Endodermal cell (in vitro differentiated cells): Measurements from ENCODE around the gene CERS1. TPM values are rescaled to one million over a fixed set of nuclear protein-coding genes. Genes with fewer than 3 reads are reported as not detected.
A peak's percentile ranks its signal among the peaks of the same experiment; 100 is the strongest.

Experiments
- DNase-seq: peaks from one replicate; pipeline ENCODE4 v3.0.0-alpha.2; 2017
- H3K27ac ChIP-seq: 2 replicates; pipeline ENCODE4 v1.5.1; 2013; ENCODE audit warnings: mild to moderate bottlenecking, low read depth, low read length, moderate library complexity
- H3K27me3 ChIP-seq: 2 replicates; pipeline ENCODE4 v1.6.1; 2013; ENCODE audit warnings: mild to moderate bottlenecking, low read length, moderate library complexity; ENCODE audit not compliant: insufficient read depth, control insufficient read depth, poor library complexity, severe bottlenecking
- H3K36me3 ChIP-seq: 2 replicates; pipeline ENCODE4 v1.7.0; 2013; ENCODE audit warnings: mild to moderate bottlenecking, low read length, moderate library complexity; ENCODE audit not compliant: control insufficient read depth, insufficient read depth
- H3K4me1 ChIP-seq: one replicate; pipeline ENCODE4 v1.7.0; 2013; ENCODE audit warnings: low read length; ENCODE audit not compliant: control insufficient read depth, insufficient read depth
- H3K4me3 ChIP-seq: 2 replicates; pipeline ENCODE4 v1.5.1; 2013; ENCODE audit warnings: mild to moderate bottlenecking, low read length, moderate library complexity
- H3K9ac ChIP-seq: 2 replicates; pipeline ENCODE4 v1.6.1; 2013; ENCODE audit warnings: mild to moderate bottlenecking, low read length, moderate library complexity; ENCODE audit not compliant: poor library complexity, severe bottlenecking; ENCODE audit errors: extremely low read depth
- H3K9me3 ChIP-seq: 2 replicates; pipeline ENCODE4 v1.6.1; 2013; ENCODE audit warnings: mild to moderate bottlenecking, low read length, moderate library complexity; ENCODE audit not compliant: control insufficient read depth
- H3K27ac Mint-ChIP-seq: 2 replicates; pipeline ENCODE4 v1.8.0; 2020; ENCODE audit warnings: mixed read lengths
- H3K27me3 Mint-ChIP-seq: 2 replicates; pipeline ENCODE4 v1.8.0; 2021; ENCODE audit warnings: mild to moderate bottlenecking, mixed read lengths; ENCODE audit not compliant: insufficient read depth
- H3K36me3 Mint-ChIP-seq: 2 replicates; pipeline ENCODE4 v1.8.0; 2020; ENCODE audit warnings: low read depth, mixed read lengths
- H3K4me1 Mint-ChIP-seq: 2 replicates; pipeline ENCODE4 v1.8.0; 2020; ENCODE audit warnings: mixed read lengths
- H3K4me3 Mint-ChIP-seq: 2 replicates; pipeline ENCODE4 v1.8.0; 2020; ENCODE audit warnings: mild to moderate bottlenecking, moderate library complexity, mixed read lengths
- H3K9me3 Mint-ChIP-seq: 2 replicates; pipeline ENCODE4 v1.8.0; 2020; ENCODE audit warnings: mild to moderate bottlenecking, mixed read lengths
- CTCF ChIP-seq: fragments of 200-600 bp; sonication (generic); conservative IDR thresholded peaks from 2 replicates; pipeline ENCODE4 v1.5.0; 2021; ENCODE audit warnings: antibody characterized with exemption, mild to moderate bottlenecking
- WGBS, 2 experiments: methylation state at CpG; one replicate each; pipeline versions ENCODE4 v1.1.5 to v1.1.7; 2013; ENCODE audit warnings: missing lambda C conversion rate in 2 of 2, mixed read lengths in 1 of 2; ENCODE audit not compliant: insufficient coverage in 1 of 2, insufficient read length in 1 of 2; 5-methylcytosine and 5-hydroxymethylcytosine counted together
- total RNA-seq, 2 donors: library from RNA; stranded (reverse); fragmentation: NEBNext Ultra II Directional in 1 of 2; extraction: Animal tissue kit (Norgen Biotek cat#: 25700) in 1 of 2; gene quantifications; 2 replicates in 1 of 2; 3 replicates in 1 of 2; pipeline ENCODE4 v1.2.1, GENCODE V29; 2021

CERS1 gene
- total RNA-seq, 2 donors from 2014 or later, result 16.6 to 25.5 TPM

GRCh38 chr19:18932216-18932841 lies 36.4 kb upstream of the CERS1 start:
- Mint-ChIP-seq H3K27ac (peak overlapping the region; percentile 92), H3K27me3 (peaks cover 18% of the 10 kb centered on the region), H3K36me3 (peaks cover 18% of the 10 kb centered on the region), H3K4me3 (peak overlapping the region; percentile 54), H3K9me3 (no peaks in the 10 kb centered on the region), H3K4me1 (no peaks in the 10 kb centered on the region)
- no peak overlapping the region for H3K9ac ChIP-seq
- H3K27me3 ChIP-seq, result peaks cover 4% of the 10 kb centered on the region
- peaks cover 25% of the 10 kb centered on the region for H3K36me3 ChIP-seq
- peak; percentile 99 for DNase-seq
- 13 to 22% methylated on average over 14 to 33 of the region's 37 CpGs for WGBS, 2 experiments
- H3K4me1 ChIP-seq, result no peaks in the 10 kb centered on the region
- no peaks in the 10 kb centered on the region for H3K9me3 ChIP-seq
- no peak overlapping the region for H3K4me3 ChIP-seq
- no peak overlapping the region for H3K27ac ChIP-seq
- TF ChIP-seq CTCF, result no peak

- no peak overlapping the region for H3K9ac ChIP-seq
- H3K4me3 Mint-ChIP-seq, result no peak overlapping the region
Measured at GRCh38 chr19:18931316-18932162, 35.6 kb upstream of the CERS1 start.

GRCh38 chr19:18929311-18929710 lies 33.4 kb upstream of the CERS1 start:
- Histone ChIP-seq H3K4me1 (no peaks in the 10 kb centered on the region), H3K9me3 (no peaks in the 10 kb centered on the region), H3K27ac (no peak overlapping the region), H3K9ac (no peak overlapping the region), H3K27me3 (peaks cover 4% of the 10 kb centered on the region), H3K36me3 (peaks cover 37% of the 10 kb centered on the region), H3K4me3 (no peak overlapping the region)
- Mint-ChIP-seq H3K9me3 (no peaks in the 10 kb centered on the region), H3K27me3 (peaks cover 14% of the 10 kb centered on the region), H3K4me3 (no peak overlapping the region), H3K36me3 (peaks cover 38% of the 10 kb centered on the region), H3K27ac (no peak overlapping the region), H3K4me1 (no peaks in the 10 kb centered on the region)
- TF ChIP-seq CTCF, result no peak
- 93% methylated on average over 19 to 25 of the region's 25 CpGs for WGBS, 2 experiments
- DNase-seq, result no peak

More at GRCh38 chr19:18931316-18932162, 35.6 kb upstream of the CERS1 start:
- H3K4me1 ChIP-seq, result no peaks in the 10 kb centered on the region
- peaks cover 4% of the 10 kb centered on the region for H3K27me3 ChIP-seq
- no peaks in the 10 kb centered on the region for H3K9me3 ChIP-seq
- Mint-ChIP-seq H3K4me1 (no peaks in the 10 kb centered on the region), H3K9me3 (no peaks in the 10 kb centered on the region), H3K36me3 (peaks cover 23% of the 10 kb centered on the region), H3K27ac (no peak overlapping the region), H3K27me3 (peaks cover 18% of the 10 kb centered on the region)
- no peak overlapping the region for H3K27ac ChIP-seq
- H3K4me3 ChIP-seq, result no peak overlapping the region
- no peak for TF ChIP-seq CTCF
- WGBS, 2 experiments, result 85 to 96% methylated on average over 3 to 34 of the region's 34 CpGs
- no peak for DNase-seq
- peaks cover 26% of the 10 kb centered on the region for H3K36me3 ChIP-seq
